Esophagus squamous epithelium (tissue), 4 donors: ENCODE results near the gene CYTH3.

ENCODE experiments used
- POLR2A ChIP-seq, 4 donors: fragments of 450-650 bp; IDR thresholded peaks; one replicate each; pipeline ENCODE4 v1.6.1; 2017; ENCODE audit warnings: antibody characterized with exemption in 4 of 4, mild to moderate bottlenecking in 4 of 4, moderate library complexity in 3 of 4
- TF ChIP-seq, protein P1 (sequence below), 6 experiments: fragments of 450-650 bp in 4 of 6; fragments of 200-600 bp in 2 of 6; sonication (generic) in 2 of 6; IDR thresholded peaks; one replicate each; pipeline ENCODE4 v1.5.1; 2016 to 2019; ENCODE audit warnings: antibody characterized with exemption in 6 of 6, mild to moderate bottlenecking in 4 of 6, moderate library complexity in 4 of 6

DNA sequence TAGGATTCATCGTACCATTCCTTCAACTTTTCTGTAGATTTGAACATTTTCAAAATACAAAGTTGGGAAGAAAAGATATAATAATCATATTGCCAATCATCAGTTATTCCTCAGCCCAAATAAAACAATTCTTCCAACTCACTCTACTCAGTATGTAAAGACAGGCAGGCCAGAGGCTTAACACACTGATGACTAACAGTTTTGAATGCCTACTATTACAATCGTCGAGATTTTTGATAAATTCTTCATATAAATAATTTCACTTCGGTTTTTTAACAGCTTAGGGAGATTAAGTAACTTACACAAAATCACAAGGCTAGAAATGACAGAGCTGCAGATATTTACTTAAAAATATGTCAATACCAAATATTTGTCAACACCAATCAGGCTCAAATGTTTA, 17.6 kb downstream of the CYTH3 start:
- TF ChIP-seq, protein P1, sequence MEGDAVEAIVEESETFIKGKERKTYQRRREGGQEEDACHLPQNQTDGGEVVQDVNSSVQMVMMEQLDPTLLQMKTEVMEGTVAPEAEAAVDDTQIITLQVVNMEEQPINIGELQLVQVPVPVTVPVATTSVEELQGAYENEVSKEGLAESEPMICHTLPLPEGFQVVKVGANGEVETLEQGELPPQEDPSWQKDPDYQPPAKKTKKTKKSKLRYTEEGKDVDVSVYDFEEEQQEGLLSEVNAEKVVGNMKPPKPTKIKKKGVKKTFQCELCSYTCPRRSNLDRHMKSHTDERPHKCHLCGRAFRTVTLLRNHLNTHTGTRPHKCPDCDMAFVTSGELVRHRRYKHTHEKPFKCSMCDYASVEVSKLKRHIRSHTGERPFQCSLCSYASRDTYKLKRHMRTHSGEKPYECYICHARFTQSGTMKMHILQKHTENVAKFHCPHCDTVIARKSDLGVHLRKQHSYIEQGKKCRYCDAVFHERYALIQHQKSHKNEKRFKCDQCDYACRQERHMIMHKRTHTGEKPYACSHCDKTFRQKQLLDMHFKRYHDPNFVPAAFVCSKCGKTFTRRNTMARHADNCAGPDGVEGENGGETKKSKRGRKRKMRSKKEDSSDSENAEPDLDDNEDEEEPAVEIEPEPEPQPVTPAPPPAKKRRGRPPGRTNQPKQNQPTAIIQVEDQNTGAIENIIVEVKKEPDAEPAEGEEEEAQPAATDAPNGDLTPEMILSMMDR (IDR thresholded peaks at IDR 0.05) = no peak
- no peak for TF ChIP-seq POLR2A (IDR thresholded peaks at IDR 0.05)
